SK-N-SH treated with all-trans-retinoic acid at 6 μM for 48 hours (cell line): ENCODE data around the gene PRKRIP1.

Experiments
- GLIS3 ChIP-seq: fragments of 250-450 bp; sonication (Bioruptor Pico); IDR thresholded peaks from 2 replicates; pipeline ENCODE4 v1.5.0; 2020; ENCODE audit warnings: mild to moderate bottlenecking, moderate library complexity
- TCF4 ChIP-seq: fragments of 250-450 bp; sonication (Bioruptor Pico); IDR thresholded peaks from 2 replicates; pipeline ENCODE4 v1.8.0; 2021; ENCODE audit warnings: mild to moderate bottlenecking, moderate library complexity, borderline replicate concordance
- ZFP3 ChIP-seq: fragments of 250-450 bp; sonication (Bioruptor Pico); IDR thresholded peaks from 2 replicates; pipeline ENCODE4 v1.5.0; 2020; ENCODE audit warnings: mild to moderate bottlenecking, moderate library complexity

DNA sequence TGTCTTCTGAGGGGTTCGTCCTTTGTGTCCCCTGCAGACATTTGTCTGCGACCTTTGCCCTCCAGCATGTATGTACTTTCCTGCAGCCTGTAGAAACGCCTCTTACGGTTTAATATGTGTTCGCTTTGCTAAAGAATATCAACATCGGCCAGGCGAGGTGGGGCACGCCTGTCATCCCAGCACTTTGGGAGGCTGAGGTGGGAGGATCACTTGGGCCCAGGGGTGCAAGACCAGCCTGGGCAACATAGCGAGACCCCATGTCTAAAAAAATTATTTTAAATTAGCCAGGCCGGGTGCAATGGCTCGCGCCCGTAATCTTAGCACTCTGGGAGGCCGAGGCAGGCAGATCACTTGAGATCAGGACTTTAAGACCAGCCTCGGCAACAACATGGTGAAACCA lies 53.0 kb downstream of the PRKRIP1 start:
- TF ChIP-seq ZFP3 (CRISPR knock-in tag) (no peak), TCF4 (CRISPR knock-in tag) (no peak), GLIS3 (CRISPR knock-in tag) (no peak)
